ENCODE results near the gene CCM2L.
A peak's percentile ranks its signal among the peaks of the same experiment; 100 is the strongest.

The CCM2L gene

DNA sequence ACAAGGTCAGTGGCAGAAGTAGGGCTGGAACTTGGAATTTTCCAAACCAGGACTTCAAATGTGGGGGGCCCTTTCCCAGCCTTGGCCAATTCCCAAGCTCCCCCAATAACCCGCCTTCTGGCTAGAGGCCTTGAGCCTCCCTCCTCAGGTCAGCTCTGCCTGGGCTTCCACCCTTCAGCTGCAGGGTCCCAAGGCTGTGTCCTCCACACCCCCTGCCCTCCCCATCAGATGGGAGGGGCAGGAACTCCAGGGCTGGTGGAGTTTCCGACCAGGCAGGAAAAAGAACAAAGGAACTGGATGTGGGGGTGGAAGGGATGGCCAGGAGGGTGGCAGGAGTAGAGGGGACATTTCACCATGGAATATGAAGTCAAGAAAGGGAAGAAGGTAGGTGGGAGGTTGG is at the start of gene CCM2L:
Gene CCM2L, plus strand, starts transcription at position 338 of the 400 bp plus-strand sequence. Its CDS starts 17 bp downstream, at position 355.
- Mint-ChIP-seq H3K27me3 (peaks cover 13% of the 10 kb centered on the region), H3K4me3 (no peak within 1 kb of the TSS), H3K4me1 (no peaks in the 10 kb centered on the region), H3K9me3 (no peaks in the 10 kb centered on the region), H3K36me3 (no peaks in the 10 kb centered on the region), H3K27ac (no peak within 1 kb of the TSS)
- ATAC-seq (ENCODE audit: low read depth): no peak
- no peak for DNase-seq (ENCODE audit: low spot score in 2 of 2)

DNA sequence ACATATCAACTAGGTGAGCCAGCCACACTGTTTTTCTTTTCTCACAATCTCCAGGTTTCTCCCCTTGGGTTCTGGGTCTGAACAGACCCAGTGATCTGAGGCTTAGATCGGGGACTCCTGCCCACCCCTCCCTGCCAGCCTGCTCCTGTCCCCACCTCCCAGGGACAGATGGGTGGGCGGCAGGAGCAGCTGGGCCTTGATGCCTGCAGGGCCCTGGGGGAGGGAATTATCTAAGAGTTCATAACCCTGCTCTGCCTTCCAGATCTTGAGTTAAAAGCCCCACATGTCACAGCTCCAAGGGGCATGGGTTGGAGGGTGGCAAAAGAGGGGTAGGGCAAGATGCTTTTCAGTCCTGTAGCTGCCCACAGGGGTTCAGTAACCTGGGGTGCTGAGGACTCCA is 47.5 kb upstream of the CCM2L start:
- H3K9me3 Mint-ChIP-seq: no peaks in the 10 kb centered on the region
- peaks cover 45% of the 10 kb centered on the region for H3K27me3 Mint-ChIP-seq
- ATAC-seq (ENCODE audit: low read depth) (no peak), DNase-seq (ENCODE audit: low spot score in 2 of 2) (no peak)
- no peak overlapping the region for H3K27ac Mint-ChIP-seq
- H3K4me3 Mint-ChIP-seq: no peak overlapping the region
- H3K4me1 Mint-ChIP-seq: peaks cover 2% of the 10 kb centered on the region
- H3K36me3 Mint-ChIP-seq: no peaks in the 10 kb centered on the region

DNA sequence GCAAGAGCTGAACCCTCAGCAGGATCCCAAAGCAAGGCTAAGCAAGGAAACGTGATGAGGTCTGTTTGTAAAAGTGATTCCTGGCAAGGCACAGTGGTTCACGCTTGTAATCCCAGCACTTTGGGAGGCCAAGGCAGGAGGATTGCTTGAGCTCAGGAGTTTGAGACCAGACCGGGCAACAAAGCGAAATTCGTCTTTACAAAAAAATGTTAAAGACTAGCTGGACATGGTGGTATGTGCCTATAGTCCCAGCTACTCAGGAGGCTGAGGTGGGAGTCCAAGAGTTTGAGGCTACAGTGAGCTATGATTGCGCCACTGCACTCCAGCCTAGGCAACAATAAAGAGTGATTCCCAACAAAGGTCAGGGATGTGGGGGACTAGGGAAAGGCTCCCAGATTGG is 46.3 kb upstream of the CCM2L start:
- DNase-seq (ENCODE audit: low spot score in 2 of 2): no peak
- H3K27ac Mint-ChIP-seq: no peak overlapping the region
- H3K27me3 Mint-ChIP-seq: peaks cover 45% of the 10 kb centered on the region
- peaks cover 6% of the 10 kb centered on the region for H3K4me1 Mint-ChIP-seq
- H3K9me3 Mint-ChIP-seq: peaks cover 1% of the 10 kb centered on the region
- no peak overlapping the region for H3K4me3 Mint-ChIP-seq
- ATAC-seq (ENCODE audit: low read depth): no peak
- no peaks in the 10 kb centered on the region for H3K36me3 Mint-ChIP-seq

DNA sequence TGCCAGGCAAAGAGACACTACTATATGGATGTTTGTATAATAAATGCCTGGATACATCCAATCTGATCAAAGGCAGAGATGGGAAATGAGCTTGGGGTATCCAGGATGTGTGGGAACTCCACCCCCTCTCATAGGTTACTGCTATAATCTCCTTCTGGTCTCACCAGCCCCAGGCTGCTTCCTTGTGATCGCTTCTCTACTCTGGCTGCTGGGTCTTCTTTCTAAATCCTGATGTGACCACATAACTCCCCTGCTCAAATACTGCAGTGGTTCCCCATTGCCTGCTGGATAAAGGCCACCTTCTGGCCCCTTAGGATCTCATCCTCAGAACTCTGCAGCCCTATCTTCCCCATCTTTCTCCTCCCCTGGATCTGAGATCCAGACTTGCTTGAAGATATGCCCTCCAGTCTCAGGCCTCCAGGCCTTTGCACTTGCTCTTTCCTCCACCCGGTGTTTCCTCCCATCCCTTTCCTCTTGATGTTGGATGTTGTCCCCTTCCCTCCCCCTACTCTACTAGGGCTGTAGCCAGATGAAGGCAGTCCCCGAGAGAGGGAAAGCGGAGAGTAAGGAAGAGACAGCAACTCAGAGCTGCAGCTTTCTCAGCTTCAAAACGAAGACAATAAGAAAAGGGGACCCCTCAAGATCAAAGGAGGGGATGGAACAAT is 43.1 kb upstream of the CCM2L start:
- Mint-ChIP-seq H3K9me3 (peaks cover 1% of the 10 kb centered on the region), H3K27ac (no peak overlapping the region), H3K36me3 (no peaks in the 10 kb centered on the region), H3K4me1 (peaks cover 6% of the 10 kb centered on the region), H3K4me3 (peak overlapping the region; percentile 59), H3K27me3 (peaks cover 33% of the 10 kb centered on the region)
- DNase-seq (ENCODE audit: low spot score in 2 of 2): no peak
- ATAC-seq (ENCODE audit: low read depth): no peak

DNA sequence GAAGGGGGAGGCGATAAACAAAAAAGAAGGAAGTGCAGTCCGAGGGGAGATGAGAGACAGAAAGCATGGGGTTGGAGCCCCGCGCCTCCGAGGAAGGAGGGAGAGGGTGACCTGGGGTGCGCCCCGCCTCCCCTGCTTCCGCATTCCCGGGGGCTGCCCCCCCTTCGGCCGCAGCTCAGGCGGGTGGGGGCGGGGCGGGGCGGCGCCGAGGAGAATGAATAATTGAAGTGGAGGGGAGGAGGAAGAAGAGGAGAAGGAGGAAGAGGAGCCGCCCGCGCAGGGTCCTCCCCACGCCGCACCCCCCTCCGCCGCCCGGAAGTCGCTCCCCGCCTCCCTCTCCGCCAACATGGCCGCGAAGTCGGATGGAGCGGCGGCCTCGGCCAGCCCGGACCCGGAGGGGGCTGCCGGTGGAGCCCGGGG is 42.4 kb upstream of the CCM2L start, which contains the start of gene XKR7:
Gene XKR7, plus strand, starts transcription at position 322 of the 420 bp plus-strand sequence. Its CDS starts 25 bp downstream, at position 347.
- Mint-ChIP-seq H3K4me3 (peak within 1 kb of the TSS; percentile 86), H3K27me3 (peaks cover 33% of the 10 kb centered on the region), H3K36me3 (no peaks in the 10 kb centered on the region), H3K27ac (no peak within 1 kb of the TSS), H3K4me1 (peaks cover 6% of the 10 kb centered on the region), H3K9me3 (peaks cover 1% of the 10 kb centered on the region)
- DNase-seq (ENCODE audit: low spot score in 2 of 2): no peak
- ATAC-seq (ENCODE audit: low read depth): peak; percentile 41

DNA sequence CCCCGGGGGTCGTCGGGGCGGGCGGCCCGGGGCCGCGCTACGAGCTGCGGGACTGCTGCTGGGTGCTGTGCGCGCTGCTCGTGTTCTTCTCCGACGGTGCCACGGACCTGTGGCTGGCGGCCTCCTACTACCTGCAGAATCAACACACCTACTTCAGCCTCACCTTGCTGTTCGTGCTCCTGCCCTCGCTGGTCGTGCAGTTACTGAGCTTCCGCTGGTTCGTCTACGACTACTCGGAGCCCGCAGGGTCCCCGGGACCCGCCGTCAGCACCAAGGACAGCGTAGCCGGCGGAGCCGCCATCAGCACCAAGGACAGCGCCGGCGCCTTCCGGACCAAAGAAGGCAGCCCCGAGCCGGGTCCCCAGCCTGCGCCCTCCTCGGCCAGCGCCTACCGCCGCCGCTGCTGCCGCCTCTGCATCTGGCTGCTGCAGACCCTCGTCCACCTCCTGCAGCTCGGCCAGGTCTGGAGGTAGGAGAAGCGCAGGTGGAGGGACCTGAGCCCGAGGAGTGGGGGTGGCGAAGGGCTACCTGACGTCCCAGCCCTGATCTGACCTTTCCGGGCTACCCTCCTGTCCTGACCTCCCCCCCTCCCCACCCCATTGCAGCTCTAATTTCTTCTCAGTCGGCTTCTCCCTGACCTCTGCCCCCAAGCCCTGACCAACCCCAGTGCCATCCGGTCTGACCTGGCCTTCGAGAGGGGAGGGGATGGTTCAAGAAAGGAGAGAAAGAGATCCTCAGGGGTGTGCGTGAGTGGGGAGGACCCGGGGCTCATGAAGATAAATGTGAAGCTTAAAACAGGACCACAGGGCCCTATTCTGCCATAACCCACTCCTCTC is 41.7 kb upstream of the CCM2L start:
- H3K27me3 Mint-ChIP-seq: peaks cover 33% of the 10 kb centered on the region
- peaks cover 6% of the 10 kb centered on the region for H3K4me1 Mint-ChIP-seq
- peak; percentile 87 for ATAC-seq (ENCODE audit: low read depth)
- no peak overlapping the region for H3K27ac Mint-ChIP-seq
- peak; percentile 86 to 95 for DNase-seq (ENCODE audit: low spot score in 2 of 2)
- H3K9me3 Mint-ChIP-seq: peaks cover 1% of the 10 kb centered on the region
- peak overlapping the region; percentile 86 for H3K4me3 Mint-ChIP-seq
- no peaks in the 10 kb centered on the region for H3K36me3 Mint-ChIP-seq

DNA sequence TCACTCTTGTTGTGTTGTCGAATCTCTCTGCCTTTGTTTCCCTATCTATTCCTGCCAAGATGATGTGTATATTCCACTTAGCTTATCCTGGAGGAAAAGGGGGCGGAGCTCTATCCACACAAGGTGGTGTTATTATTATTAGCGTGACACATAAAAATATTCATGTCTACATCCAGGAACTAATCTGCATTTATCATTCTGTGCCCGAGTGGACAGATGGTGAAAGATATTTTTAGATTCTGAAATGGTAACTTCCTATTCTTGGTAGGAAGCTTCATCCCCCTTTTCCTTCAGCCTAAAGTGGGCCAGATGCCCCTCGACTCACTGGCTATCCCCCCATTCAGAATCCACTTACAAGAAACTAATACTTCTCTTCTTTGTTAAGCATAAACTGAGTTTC is 40.2 kb upstream of the CCM2L start:
- peaks cover 1% of the 10 kb centered on the region for H3K9me3 Mint-ChIP-seq
- ATAC-seq (ENCODE audit: low read depth) (no peak), DNase-seq (ENCODE audit: low spot score in 2 of 2) (no peak)
- peaks cover 6% of the 10 kb centered on the region for H3K4me1 Mint-ChIP-seq
- no peaks in the 10 kb centered on the region for H3K36me3 Mint-ChIP-seq
- H3K4me3 Mint-ChIP-seq: no peak overlapping the region
- no peak overlapping the region for H3K27ac Mint-ChIP-seq
- peaks cover 28% of the 10 kb centered on the region for H3K27me3 Mint-ChIP-seq

DNA sequence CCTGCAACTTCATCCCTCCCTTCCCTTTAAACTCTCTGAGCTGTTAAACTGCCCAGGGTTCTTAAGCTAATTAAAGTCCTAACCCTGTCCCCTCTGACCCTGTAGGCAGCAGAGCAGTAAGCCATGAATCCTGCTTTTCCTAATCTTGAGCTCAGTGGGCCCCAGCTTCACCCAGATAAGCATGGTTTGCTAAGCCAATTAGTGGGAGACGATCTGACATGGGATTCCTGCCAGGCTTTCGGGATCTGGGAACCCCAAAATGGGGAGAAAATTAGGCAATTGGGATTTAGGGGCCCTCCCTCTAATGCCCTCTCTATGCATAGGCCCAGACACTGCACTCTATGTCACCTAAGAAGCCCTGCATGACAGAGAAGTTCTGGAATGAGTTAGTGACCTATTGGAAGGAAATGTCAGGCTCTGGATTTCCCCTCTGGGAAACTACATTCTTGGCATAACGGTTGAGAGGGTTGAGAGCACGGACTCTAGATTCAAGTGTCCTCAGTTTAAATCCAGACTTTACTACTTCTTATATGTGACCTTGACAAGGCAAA is 37.7 kb upstream of the CCM2L start:
- Mint-ChIP-seq H3K4me3 (no peak overlapping the region), H3K4me1 (peaks cover 5% of the 10 kb centered on the region), H3K27ac (no peak overlapping the region), H3K27me3 (peaks cover 27% of the 10 kb centered on the region), H3K9me3 (peaks cover 1% of the 10 kb centered on the region), H3K36me3 (no peaks in the 10 kb centered on the region)
- DNase-seq (ENCODE audit: low spot score in 2 of 2) (no peak), ATAC-seq (ENCODE audit: low read depth) (no peak)

DNA sequence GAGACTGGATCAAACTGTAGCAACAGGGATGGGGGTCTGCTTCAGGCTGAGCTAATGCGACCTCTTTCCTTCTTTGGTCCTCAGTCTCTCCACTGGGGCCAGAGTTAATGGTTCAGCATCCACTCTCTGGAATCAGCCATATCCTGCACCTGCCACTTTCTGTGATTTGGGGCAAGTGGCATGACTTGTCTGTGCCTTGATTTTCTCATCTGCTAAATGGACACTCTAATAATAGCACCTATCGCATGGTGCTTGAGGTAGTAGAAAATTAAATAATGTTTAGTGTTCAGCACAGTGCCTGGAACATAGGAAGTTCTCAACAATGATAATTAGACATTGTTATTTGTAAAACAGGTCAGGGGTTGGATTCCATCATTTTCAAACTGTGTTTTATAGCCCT is 35.9 kb upstream of the CCM2L start:
- Mint-ChIP-seq H3K9me3 (no peaks in the 10 kb centered on the region), H3K36me3 (no peaks in the 10 kb centered on the region), H3K4me3 (no peak overlapping the region), H3K4me1 (no peaks in the 10 kb centered on the region), H3K27ac (no peak overlapping the region), H3K27me3 (peaks cover 25% of the 10 kb centered on the region)
- DNase-seq (ENCODE audit: low spot score in 2 of 2): no peak
- no peak for ATAC-seq (ENCODE audit: low read depth)

DNA sequence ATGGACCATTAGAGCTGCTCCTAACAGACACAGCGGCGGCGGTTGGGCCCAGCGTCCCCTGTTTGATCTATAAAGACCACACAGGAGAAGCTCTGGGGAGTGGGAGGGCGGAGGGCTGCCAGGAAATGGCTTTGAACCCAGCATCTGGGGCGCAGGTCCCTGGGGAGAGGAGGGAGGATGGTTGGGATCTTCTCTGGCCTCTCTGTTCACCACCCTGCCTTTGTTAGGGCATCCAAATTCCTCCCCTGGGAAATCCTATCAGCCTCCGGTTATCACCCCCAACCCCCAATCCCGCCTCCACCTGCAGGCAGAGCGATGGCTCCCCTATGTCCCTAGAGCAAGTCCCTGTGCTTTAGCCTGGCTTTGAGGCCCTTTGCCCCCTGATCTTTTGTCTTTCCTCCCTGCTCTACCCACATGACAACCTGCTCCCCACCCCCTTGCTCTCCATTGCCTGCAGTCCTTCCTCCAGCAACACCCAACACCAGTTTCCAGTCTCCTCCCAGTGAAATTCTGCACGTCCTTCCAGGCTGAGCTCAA is 35.2 kb upstream of the CCM2L start:
- Mint-ChIP-seq H3K4me1 (no peaks in the 10 kb centered on the region), H3K9me3 (no peaks in the 10 kb centered on the region), H3K4me3 (no peak overlapping the region), H3K27me3 (peaks cover 24% of the 10 kb centered on the region), H3K27ac (no peak overlapping the region), H3K36me3 (no peaks in the 10 kb centered on the region)
- DNase-seq (ENCODE audit: low spot score in 2 of 2): no peak
- no peak for ATAC-seq (ENCODE audit: low read depth)

DNA sequence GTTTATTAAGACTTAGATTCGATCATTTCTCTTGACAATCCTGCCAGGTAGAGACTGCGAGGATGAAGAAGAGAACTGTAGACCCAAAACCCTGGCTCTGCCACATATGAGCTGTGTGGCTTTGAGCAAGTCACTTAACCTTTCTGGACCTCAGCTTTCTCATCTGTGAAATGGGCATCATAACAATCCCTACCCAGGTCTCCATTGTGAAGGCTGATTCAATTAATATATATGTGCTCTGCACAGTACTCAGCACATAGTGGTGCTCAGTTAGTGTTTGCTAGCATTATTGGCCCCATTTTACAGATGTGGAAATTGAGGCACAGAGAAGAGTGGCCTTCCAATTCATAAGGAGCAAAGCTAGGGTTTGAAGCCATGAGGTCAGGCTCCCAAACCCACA is 34.4 kb upstream of the CCM2L start:
- no peaks in the 10 kb centered on the region for H3K4me1 Mint-ChIP-seq
- H3K27me3 Mint-ChIP-seq: peaks cover 27% of the 10 kb centered on the region
- DNase-seq (ENCODE audit: low spot score in 2 of 2): no peak
- no peak overlapping the region for H3K27ac Mint-ChIP-seq
- H3K36me3 Mint-ChIP-seq: no peaks in the 10 kb centered on the region
- no peak overlapping the region for H3K4me3 Mint-ChIP-seq
- ATAC-seq (ENCODE audit: low read depth): no peak
- no peaks in the 10 kb centered on the region for H3K9me3 Mint-ChIP-seq

DNA sequence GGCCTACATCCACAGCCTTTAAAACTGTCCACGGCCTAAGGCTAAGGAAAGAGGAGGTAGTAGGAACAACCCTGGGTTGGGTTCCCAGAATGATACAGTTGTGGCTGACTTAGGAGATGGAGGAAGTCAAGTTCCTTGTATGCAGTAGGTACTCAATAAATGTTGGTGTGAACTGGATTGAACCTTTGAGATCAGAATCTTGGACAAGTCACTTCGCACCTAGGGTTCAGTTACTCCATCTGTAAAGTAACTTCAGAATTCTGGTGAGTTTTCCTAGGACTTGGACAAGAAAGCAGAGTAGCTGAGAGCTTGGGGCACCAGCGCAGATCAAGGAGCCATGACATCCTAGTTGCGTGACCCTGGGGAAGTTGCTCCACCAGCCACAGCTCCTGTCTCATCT is 33.2 kb upstream of the CCM2L start:
- ATAC-seq (ENCODE audit: low read depth): no peak
- no peak overlapping the region for H3K4me3 Mint-ChIP-seq

DNA sequence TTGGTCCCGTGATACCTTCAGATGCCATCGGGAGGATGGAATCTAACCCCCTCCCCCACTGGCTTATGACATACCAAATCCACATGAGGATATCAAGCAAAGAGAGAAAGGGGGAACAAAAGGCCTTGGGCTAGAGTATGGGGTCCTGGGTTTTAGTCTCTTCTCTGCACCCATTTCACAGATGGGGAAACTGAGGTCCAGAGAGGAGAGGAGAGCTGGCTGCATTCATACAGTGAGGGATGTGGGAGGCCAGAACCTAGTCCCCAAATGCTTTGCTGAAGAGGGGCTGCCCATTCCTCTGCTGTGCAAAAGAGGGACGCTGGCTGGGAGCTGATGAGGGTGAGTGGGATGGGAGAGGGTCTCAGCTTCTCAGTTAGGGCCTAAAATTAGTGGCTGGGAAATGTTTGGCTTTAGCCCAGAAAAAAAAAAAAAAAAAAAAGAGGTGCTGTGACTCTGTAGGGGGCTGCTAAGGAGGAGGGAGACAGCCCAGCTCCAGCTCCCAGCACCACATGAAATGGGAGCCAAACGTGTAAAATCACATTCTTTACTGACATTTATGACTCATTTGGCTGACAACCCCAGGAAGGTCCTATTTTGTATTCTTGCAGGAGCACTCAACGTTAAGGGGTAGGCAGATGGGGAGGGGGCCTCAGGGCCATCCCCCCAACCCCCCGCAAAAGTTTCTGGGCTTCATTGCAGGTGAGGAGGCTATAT is 30.4 kb upstream of the CCM2L start:
- H3K27me3 Mint-ChIP-seq: peaks cover 24% of the 10 kb centered on the region
- no peaks in the 10 kb centered on the region for H3K36me3 Mint-ChIP-seq
- H3K27ac Mint-ChIP-seq: no peak overlapping the region
- H3K4me3 Mint-ChIP-seq: no peak overlapping the region
- DNase-seq (ENCODE audit: low spot score in 2 of 2) (no peak), ATAC-seq (ENCODE audit: low read depth) (no peak)
- no peaks in the 10 kb centered on the region for H3K9me3 Mint-ChIP-seq
- no peaks in the 10 kb centered on the region for H3K4me1 Mint-ChIP-seq

More for the DNA sequence above, 33.2 kb upstream of the CCM2L start:
- no peak overlapping the region for H3K27ac Mint-ChIP-seq
- no peaks in the 10 kb centered on the region for H3K36me3 Mint-ChIP-seq
- DNase-seq (ENCODE audit: low spot score in 2 of 2): no peak
- H3K4me1 Mint-ChIP-seq: no peaks in the 10 kb centered on the region
- no peaks in the 10 kb centered on the region for H3K9me3 Mint-ChIP-seq
- H3K27me3 Mint-ChIP-seq: peaks cover 26% of the 10 kb centered on the region

DNA sequence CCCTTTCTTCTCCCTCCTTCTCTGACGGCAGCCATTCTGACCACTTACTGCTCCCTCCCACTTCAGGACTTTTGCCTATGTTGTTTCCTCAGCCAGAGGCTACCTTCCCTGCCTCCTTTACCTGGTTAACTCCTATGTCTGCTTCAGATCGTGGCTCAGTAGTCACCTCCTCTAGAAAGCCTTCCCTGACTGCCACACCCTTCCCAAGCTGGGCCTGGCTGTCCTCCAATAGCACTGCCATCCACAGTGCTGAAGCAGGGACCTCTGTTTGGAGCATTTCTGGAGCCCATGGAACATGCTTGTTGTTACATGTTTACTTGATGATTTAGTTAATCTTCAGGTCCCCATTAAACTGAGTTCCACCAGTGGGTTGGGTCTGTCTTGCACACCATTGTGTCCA is 28.5 kb upstream of the CCM2L start:
- no peaks in the 10 kb centered on the region for H3K9me3 Mint-ChIP-seq
- H3K4me1 Mint-ChIP-seq: no peaks in the 10 kb centered on the region
- H3K36me3 Mint-ChIP-seq: no peaks in the 10 kb centered on the region
- H3K27me3 Mint-ChIP-seq: peaks cover 16% of the 10 kb centered on the region
- no peak for ATAC-seq (ENCODE audit: low read depth)
- H3K27ac Mint-ChIP-seq: no peak overlapping the region
- no peak overlapping the region for H3K4me3 Mint-ChIP-seq
- DNase-seq (ENCODE audit: low spot score in 2 of 2): no peak
